IMR-90 (cell line): Measurements from ENCODE around the gene CD8B. TPM values are rescaled to one million over a fixed set of nuclear protein-coding genes. Genes with fewer than 3 reads are reported as not detected.

Source experiments
- ATAC-seq: fragments of 200-7000 bp; cut with Tn5 transposase; 2 replicates; pipeline ENCODE4 v1.9.1; 2020; ENCODE audit warnings: low read depth, mild to moderate bottlenecking, moderate library complexity
- BruUV-seq: library from RNA; stranded (reverse); fragments of 400-500 nt; replicated peaks from 2 replicates; lab custom pipeline; 2021; lab: Mats Ljungman, UMichigan
- CTCF ChIA-PET: fragments of 300-600 bp; formaldehyde crosslinking; extraction: SDS; loops from one replicate; lab custom pipeline; 2021; ENCODE audit warnings: antibody characterized with exemption; lab: Yijun Ruan, JAX
- POLR2A ChIA-PET: fragments of 300-600 bp; sonication (Branson Sonifier 250); formaldehyde crosslinking; loops from one replicate; lab custom pipeline; 2022; ENCODE audit warnings: antibody characterized with exemption; ENCODE audit not compliant: unreplicated experiment; lab: Charles Lee
- DNase-seq: peaks from one replicate; pipeline ENCODE4 v3.0.0; 2013
- H2AFZ ChIP-seq: replicated peaks from 2 replicates; pipeline ENCODE3; 2013; ENCODE audit warnings: low read length, mild to moderate bottlenecking; ENCODE audit not compliant: poor library complexity
- H2AK5ac ChIP-seq: 2 replicates; pipeline ENCODE4 v1.6.1; 2013; ENCODE audit warnings: low read depth, low read length, inconsistent platforms
- H2AK9ac ChIP-seq: replicated peaks from 2 replicates; pipeline ENCODE3; 2013; ENCODE audit warnings: mild to moderate bottlenecking, low read depth, low read length, moderate library complexity; ENCODE audit not compliant: poor library complexity
- H2BK120ac ChIP-seq: 2 replicates; pipeline ENCODE4 v1.6.1; 2013; ENCODE audit warnings: low read depth, low read length, inconsistent platforms
- H2BK15ac ChIP-seq: 3 replicates; pipeline ENCODE4 v1.6.1; 2013; ENCODE audit warnings: low read depth, low read length, inconsistent platforms
- H2BK20ac ChIP-seq: 2 replicates; pipeline ENCODE4 v1.6.1; 2013; ENCODE audit warnings: low read depth, mild to moderate bottlenecking, inconsistent platforms, low read length, moderate library complexity
- H2BK5ac ChIP-seq: 2 replicates; pipeline ENCODE4 v1.6.1; 2013; ENCODE audit warnings: mild to moderate bottlenecking, low read depth, low read length, inconsistent platforms; ENCODE audit not compliant: poor library complexity, severe bottlenecking
- H3K14ac ChIP-seq: replicated peaks from 2 replicates; pipeline ENCODE4 v1.6.1; 2013; ENCODE audit warnings: low read depth, low read length, inconsistent platforms
- H3K18ac ChIP-seq: 2 replicates; pipeline ENCODE4 v1.6.1; 2013; ENCODE audit warnings: low read depth, low read length, control low read depth
- H3K23ac ChIP-seq: 2 replicates; pipeline ENCODE4 v1.6.1; 2013; ENCODE audit warnings: low read depth, low read length, inconsistent platforms
- H3K27ac ChIP-seq: 2 replicates; pipeline ENCODE4 v1.5.1; 2013; ENCODE audit warnings: mild to moderate bottlenecking, control low read depth, low read length; ENCODE audit not compliant: insufficient read depth
- H3K27me3 ChIP-seq: 2 replicates; pipeline ENCODE4 v1.6.1; 2013; ENCODE audit warnings: low read length; ENCODE audit not compliant: control insufficient read depth, insufficient read depth
- H3K36me3 ChIP-seq: 2 replicates; pipeline ENCODE4 v1.6.1; 2013; ENCODE audit warnings: low read length, mixed read lengths; ENCODE audit not compliant: control insufficient read depth, insufficient read depth
- H3K4ac ChIP-seq: 2 replicates; pipeline ENCODE4 v1.6.1; 2013; ENCODE audit warnings: low read depth, low read length, inconsistent platforms
- H3K4me1 ChIP-seq: 2 replicates; pipeline ENCODE4 v1.6.1; 2013; ENCODE audit warnings: low read length, mixed read lengths; ENCODE audit not compliant: control insufficient read depth, insufficient read depth
- H3K4me2 ChIP-seq: 2 replicates; pipeline ENCODE4 v1.6.1; 2013; ENCODE audit warnings: low read depth, mild to moderate bottlenecking, control low read depth, low read length, moderate library complexity
- H3K4me3 ChIP-seq: 2 replicates; pipeline ENCODE4 v1.5.1; 2013; ENCODE audit warnings: low read depth, mild to moderate bottlenecking, control low read depth, low read length, moderate library complexity; ENCODE audit not compliant: insufficient read depth
- H3K56ac ChIP-seq: 2 replicates; pipeline ENCODE4 v1.6.1; 2013; ENCODE audit warnings: low read length, inconsistent platforms; ENCODE audit not compliant: insufficient read depth; ENCODE audit errors: extremely low read depth
- H3K79me1 ChIP-seq, 2 experiments: 2 replicates each; pipeline ENCODE4 v1.6.1; 2013; ENCODE audit warnings: low read length in 2 of 2, inconsistent platforms in 1 of 2, low read depth in 1 of 2
- H3K9ac ChIP-seq: 2 replicates; pipeline ENCODE4 v1.6.1; 2013; ENCODE audit warnings: low read depth, low read length, control low read depth
- H3K9me1 ChIP-seq: 2 replicates; pipeline ENCODE4 v1.6.1; 2013; ENCODE audit warnings: low read length, inconsistent platforms; ENCODE audit not compliant: insufficient read depth
- H3K9me3 ChIP-seq: 2 replicates; pipeline ENCODE4 v1.6.1; 2013; ENCODE audit warnings: low read length; ENCODE audit not compliant: control insufficient read depth, insufficient read depth
- H4K20me1 ChIP-seq: 2 replicates; pipeline ENCODE4 v1.6.1; 2013; ENCODE audit warnings: low read length, inconsistent platforms; ENCODE audit not compliant: insufficient read depth
- H4K5ac ChIP-seq: 2 replicates; pipeline ENCODE4 v1.6.1; 2013; ENCODE audit warnings: mild to moderate bottlenecking, low read depth, low read length, control low read depth
- H4K8ac ChIP-seq, 2 experiments: 2 replicates each; pipeline ENCODE4 v1.6.1; 2013; ENCODE audit warnings: low read depth in 2 of 2, low read length in 2 of 2, control low read depth in 1 of 2, inconsistent platforms in 1 of 2
- H4K91ac ChIP-seq: 2 replicates; pipeline ENCODE4 v1.6.1; 2013; ENCODE audit warnings: low read depth, low read length, inconsistent platforms; ENCODE audit not compliant: insufficient read depth
- BHLHE40 ChIP-seq: fragments of 150-350 bp; IDR thresholded peaks from 2 replicates; pipeline ENCODE4 v1.6.1; 2016; ENCODE audit warnings: mild to moderate bottlenecking, low read depth, low read length
- CEBPB ChIP-seq: IDR thresholded peaks from 2 replicates; pipeline ENCODE4 v1.6.1; 2012; ENCODE audit warnings: low read depth, low read length, improper control_type of control experiment
- CHD1 ChIP-seq: IDR thresholded peaks from 2 replicates; pipeline ENCODE4 v1.6.1; 2012; ENCODE audit warnings: low read depth, low read length, improper control_type of control experiment
- ELK1 ChIP-seq: fragments of 150-350 bp; IDR thresholded peaks from 2 replicates; pipeline ENCODE4 v1.6.1; 2016; ENCODE audit warnings: low read depth, mild to moderate bottlenecking, low read length, moderate library complexity, borderline replicate concordance
- FOS ChIP-seq: fragments of 150-350 bp; IDR thresholded peaks from 2 replicates; pipeline ENCODE4 v1.6.1; 2016; ENCODE audit warnings: low read depth, low read length
- MAFK ChIP-seq: IDR thresholded peaks from 2 replicates; pipeline ENCODE4 v1.6.1; 2012; ENCODE audit warnings: low read depth, low read length, improper control_type of control experiment
- MAZ ChIP-seq: IDR thresholded peaks from 2 replicates; pipeline ENCODE4 v1.6.1; 2012; ENCODE audit warnings: low read depth, mild to moderate bottlenecking, low read length, improper control_type of control experiment, moderate library complexity, borderline replicate concordance
- MXI1 ChIP-seq: IDR thresholded peaks from 2 replicates; pipeline ENCODE4 v1.6.1; 2012; ENCODE audit warnings: low read depth, mild to moderate bottlenecking, low read length, moderate library complexity, borderline replicate concordance
- POLR2A ChIP-seq: IDR thresholded peaks from 2 replicates; pipeline ENCODE4 v1.6.1; 2012; ENCODE audit warnings: mild to moderate bottlenecking, low read depth, low read length
- RAD21 ChIP-seq: IDR thresholded peaks from 2 replicates; pipeline ENCODE4 v1.6.1; 2012; ENCODE audit warnings: low read length, improper control_type of control experiment
- RCOR1 ChIP-seq: IDR thresholded peaks from 2 replicates; pipeline ENCODE4 v1.6.1; 2012; ENCODE audit warnings: mild to moderate bottlenecking, low read length, improper control_type of control experiment; ENCODE audit not compliant: insufficient replicate concordance
- RFX5 ChIP-seq: IDR thresholded peaks from 2 replicates; pipeline ENCODE4 v1.8.0; 2012; ENCODE audit warnings: low read depth, mild to moderate bottlenecking, low read length, moderate library complexity
- SMC3 ChIP-seq: fragments of 150-350 bp; IDR thresholded peaks from 2 replicates; pipeline ENCODE4 v1.6.1; 2016; ENCODE audit warnings: low read depth, mild to moderate bottlenecking, antibody characterized with exemption, low read length, moderate library complexity
- whole genome bisulfite sequencing, 2 experiments: methylation state at CpG; one replicate each; pipeline versions ENCODE4 v1.1.5 to v1.1.7; 2013; ENCODE audit warnings: missing lambda C conversion rate in 2 of 2; ENCODE audit not compliant: insufficient read length in 1 of 2; ENCODE audit errors: extremely low coverage in 2 of 2; 5-methylcytosine and 5-hydroxymethylcytosine counted together
- dilution Hi-C: fragments of 300-500 bp; cut with HindIII; formaldehyde crosslinking; loops from one replicate; pipeline ENCODE4 v1.14.3; 2018; ENCODE audit warnings: low sequenced_read_pairs; ENCODE audit not compliant: unreplicated experiment
- in situ Hi-C: fragments of 300-500 bp; cut with MboI; formaldehyde crosslinking; loops from 3 replicates; pipeline ENCODE4 v1.14.3; 2019; ENCODE audit warnings: low sequenced_read_pairs, inconsistent platforms, mixed read lengths
- intact Hi-C: fragments of 100-400 bp; cut with micrococcal nuclease; formaldehyde crosslinking; loops from 2 replicates; pipeline ENCODE4 v1.10.0; 2022
- polyA plus RNA-seq, 3 experiments: library from polyadenylated mRNA; depleted of rRNA; stranded (reverse); fragments of >200 nt; gene quantifications; 2 replicates each; pipeline ENCODE4 v1.2.3, GENCODE V29; 2012; ENCODE audit warnings: low replicate concordance in 1 of 3
- total RNA-seq: library from RNA; depleted of rRNA; stranded (reverse); fragments of >200 nt; gene quantifications from 2 replicates; pipeline ENCODE4 v1.2.3, GENCODE V29; 2012
- TF ChIP-seq, protein P1 (sequence below): conservative IDR thresholded peaks from 2 replicates; pipeline ENCODE4 v1.5.1; 2012; ENCODE audit warnings: mild to moderate bottlenecking, low read depth, low read length, improper control_type of control experiment

The CD8B gene
- total and polyA plus RNA-seq, 2 of the 4 experiments (the other 2 are of a cell fraction): not detected

DNA sequence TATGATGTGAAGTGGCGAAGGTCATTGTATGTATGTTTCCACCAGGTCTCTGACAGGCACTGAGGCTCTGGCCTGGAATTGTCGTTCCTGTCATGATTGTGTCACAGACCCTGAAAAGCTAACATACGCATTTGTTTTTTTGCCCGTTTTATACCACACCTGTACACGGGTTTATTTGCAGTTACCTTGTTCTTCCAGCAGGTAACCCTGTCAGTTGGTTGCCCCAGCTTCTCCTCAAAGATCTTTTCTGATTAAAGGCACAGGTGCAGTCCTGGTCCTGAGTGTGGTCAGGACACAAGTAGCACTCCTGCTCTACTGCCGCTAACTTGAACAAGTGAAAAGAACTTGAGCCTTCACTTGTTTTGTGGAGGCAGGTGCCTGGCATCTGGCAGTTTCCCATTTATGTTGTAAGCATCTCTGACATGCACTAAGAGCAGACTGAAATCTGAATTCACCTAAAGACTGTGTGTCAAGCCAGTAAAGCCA is 90.8 kb downstream of the CD8B start:
- H2AK9ac ChIP-seq: no peak overlapping the region
- no peaks in the 10 kb centered on the region for H3K9me1 ChIP-seq
- no peaks in the 10 kb centered on the region for H4K20me1 ChIP-seq
- H4K91ac ChIP-seq: no peak overlapping the region
- no peak overlapping the region for H2BK120ac ChIP-seq
- H3K18ac ChIP-seq: no peak overlapping the region
- dilution Hi-C loops: no loop called here
- H3K9ac ChIP-seq: no peak overlapping the region
- no peak overlapping the region for H4K8ac ChIP-seq
- H3K27ac ChIP-seq: no peak overlapping the region
- no peak overlapping the region for H3K23ac ChIP-seq
- H2AFZ ChIP-seq: no peak overlapping the region
- CTCF ChIA-PET: no interaction called here
- no peaks in the 10 kb centered on the region for H3K4me1 ChIP-seq
- H3K27me3 ChIP-seq: no peaks in the 10 kb centered on the region
- H3K4me3 ChIP-seq: no peak overlapping the region
- H3K4me2 ChIP-seq: no peak overlapping the region
- no peak overlapping the region for H2AK5ac ChIP-seq
- no peaks in the 10 kb centered on the region for H3K79me1 ChIP-seq
- H2BK5ac ChIP-seq: no peak overlapping the region
- 100% methylated on average over 2 of the region's 6 CpGs; no CpG with 5 or more reads in 1 of the 2 experiments for WGBS, 2 experiments
- peaks cover 24% of the 10 kb centered on the region for H3K36me3 ChIP-seq
- TF ChIP-seq FOS: no peak
- TF ChIP-seq RAD21: no peak
- TF ChIP-seq, protein P1, sequence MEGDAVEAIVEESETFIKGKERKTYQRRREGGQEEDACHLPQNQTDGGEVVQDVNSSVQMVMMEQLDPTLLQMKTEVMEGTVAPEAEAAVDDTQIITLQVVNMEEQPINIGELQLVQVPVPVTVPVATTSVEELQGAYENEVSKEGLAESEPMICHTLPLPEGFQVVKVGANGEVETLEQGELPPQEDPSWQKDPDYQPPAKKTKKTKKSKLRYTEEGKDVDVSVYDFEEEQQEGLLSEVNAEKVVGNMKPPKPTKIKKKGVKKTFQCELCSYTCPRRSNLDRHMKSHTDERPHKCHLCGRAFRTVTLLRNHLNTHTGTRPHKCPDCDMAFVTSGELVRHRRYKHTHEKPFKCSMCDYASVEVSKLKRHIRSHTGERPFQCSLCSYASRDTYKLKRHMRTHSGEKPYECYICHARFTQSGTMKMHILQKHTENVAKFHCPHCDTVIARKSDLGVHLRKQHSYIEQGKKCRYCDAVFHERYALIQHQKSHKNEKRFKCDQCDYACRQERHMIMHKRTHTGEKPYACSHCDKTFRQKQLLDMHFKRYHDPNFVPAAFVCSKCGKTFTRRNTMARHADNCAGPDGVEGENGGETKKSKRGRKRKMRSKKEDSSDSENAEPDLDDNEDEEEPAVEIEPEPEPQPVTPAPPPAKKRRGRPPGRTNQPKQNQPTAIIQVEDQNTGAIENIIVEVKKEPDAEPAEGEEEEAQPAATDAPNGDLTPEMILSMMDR: no peak
- no peak for TF ChIP-seq POLR2A
- TF ChIP-seq ELK1: no peak
- no peak for TF ChIP-seq RCOR1
- no peak for TF ChIP-seq SMC3
- TF ChIP-seq MAFK: no peak
- no peak for TF ChIP-seq BHLHE40
- TF ChIP-seq RFX5: no peak
- no peak for TF ChIP-seq MXI1
- TF ChIP-seq CEBPB: no peak
- no peak for TF ChIP-seq MAZ
- TF ChIP-seq CHD1: no peak
- no peak overlapping the region for H3K14ac ChIP-seq
- BruUV-seq: no TSS peak
- no peaks in the 10 kb centered on the region for H3K9me3 ChIP-seq
- DNase-seq (no peak), ATAC-seq (no peak)
- no peak overlapping the region for H2BK20ac ChIP-seq
- in situ Hi-C loops: no loop called here
- POLR2A ChIA-PET: interaction anchor here (0.6 kb wide), 1 partner anchor 307 kb away, joined by 4 read pairs; no protein-coding TSS in a partner anchor
- intact Hi-C loops: no loop called here
- H4K5ac ChIP-seq: no peak overlapping the region
- no peak overlapping the region for H3K56ac ChIP-seq
- no peak overlapping the region for H2BK15ac ChIP-seq
- H3K4ac ChIP-seq: no peak overlapping the region
